Measurements from ENCODE around the gene SETX.

The SETX gene

DNA sequence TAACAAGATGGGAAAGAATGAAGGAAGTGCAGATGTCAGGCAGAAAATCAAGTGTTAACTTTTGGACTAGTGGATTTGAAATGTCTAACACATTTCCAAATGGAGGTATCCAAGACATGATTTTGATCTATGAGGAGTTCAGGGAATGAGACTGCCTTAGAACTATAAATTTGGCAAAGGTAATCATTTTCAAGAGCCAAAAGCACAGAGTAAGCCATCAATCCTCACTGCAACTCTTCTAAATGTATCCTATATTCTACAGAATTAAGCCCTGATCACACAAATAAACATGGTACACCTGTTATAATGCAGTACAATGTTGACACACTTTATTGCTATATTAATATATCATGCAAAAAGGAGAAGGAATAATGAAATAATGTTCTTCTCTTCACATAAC is 55.6 kb downstream of the SETX start:
- Histone ChIP-seq H3K9me3 (ENCODE audit: control insufficient read depth, insufficient read depth, low read depth, low read length) (no peaks in the 10 kb centered on the region), H3K4me3 (ENCODE audit: low read depth, low read length) (no peak overlapping the region), H3K36me3 (ENCODE audit: control insufficient read depth in 2 of 2, insufficient read depth in 1 of 2, low read length in 2 of 2) (peaks cover 52 to 85% of the 10 kb centered on the region in 2 experiments), H3K27ac (ENCODE audit: extremely low read depth, low read depth, low read length) (no peak overlapping the region), H3K4me1 (ENCODE audit: control insufficient read depth, insufficient read depth, low read length) (no peaks in the 10 kb centered on the region)
- TF ChIP-seq, protein P1, sequence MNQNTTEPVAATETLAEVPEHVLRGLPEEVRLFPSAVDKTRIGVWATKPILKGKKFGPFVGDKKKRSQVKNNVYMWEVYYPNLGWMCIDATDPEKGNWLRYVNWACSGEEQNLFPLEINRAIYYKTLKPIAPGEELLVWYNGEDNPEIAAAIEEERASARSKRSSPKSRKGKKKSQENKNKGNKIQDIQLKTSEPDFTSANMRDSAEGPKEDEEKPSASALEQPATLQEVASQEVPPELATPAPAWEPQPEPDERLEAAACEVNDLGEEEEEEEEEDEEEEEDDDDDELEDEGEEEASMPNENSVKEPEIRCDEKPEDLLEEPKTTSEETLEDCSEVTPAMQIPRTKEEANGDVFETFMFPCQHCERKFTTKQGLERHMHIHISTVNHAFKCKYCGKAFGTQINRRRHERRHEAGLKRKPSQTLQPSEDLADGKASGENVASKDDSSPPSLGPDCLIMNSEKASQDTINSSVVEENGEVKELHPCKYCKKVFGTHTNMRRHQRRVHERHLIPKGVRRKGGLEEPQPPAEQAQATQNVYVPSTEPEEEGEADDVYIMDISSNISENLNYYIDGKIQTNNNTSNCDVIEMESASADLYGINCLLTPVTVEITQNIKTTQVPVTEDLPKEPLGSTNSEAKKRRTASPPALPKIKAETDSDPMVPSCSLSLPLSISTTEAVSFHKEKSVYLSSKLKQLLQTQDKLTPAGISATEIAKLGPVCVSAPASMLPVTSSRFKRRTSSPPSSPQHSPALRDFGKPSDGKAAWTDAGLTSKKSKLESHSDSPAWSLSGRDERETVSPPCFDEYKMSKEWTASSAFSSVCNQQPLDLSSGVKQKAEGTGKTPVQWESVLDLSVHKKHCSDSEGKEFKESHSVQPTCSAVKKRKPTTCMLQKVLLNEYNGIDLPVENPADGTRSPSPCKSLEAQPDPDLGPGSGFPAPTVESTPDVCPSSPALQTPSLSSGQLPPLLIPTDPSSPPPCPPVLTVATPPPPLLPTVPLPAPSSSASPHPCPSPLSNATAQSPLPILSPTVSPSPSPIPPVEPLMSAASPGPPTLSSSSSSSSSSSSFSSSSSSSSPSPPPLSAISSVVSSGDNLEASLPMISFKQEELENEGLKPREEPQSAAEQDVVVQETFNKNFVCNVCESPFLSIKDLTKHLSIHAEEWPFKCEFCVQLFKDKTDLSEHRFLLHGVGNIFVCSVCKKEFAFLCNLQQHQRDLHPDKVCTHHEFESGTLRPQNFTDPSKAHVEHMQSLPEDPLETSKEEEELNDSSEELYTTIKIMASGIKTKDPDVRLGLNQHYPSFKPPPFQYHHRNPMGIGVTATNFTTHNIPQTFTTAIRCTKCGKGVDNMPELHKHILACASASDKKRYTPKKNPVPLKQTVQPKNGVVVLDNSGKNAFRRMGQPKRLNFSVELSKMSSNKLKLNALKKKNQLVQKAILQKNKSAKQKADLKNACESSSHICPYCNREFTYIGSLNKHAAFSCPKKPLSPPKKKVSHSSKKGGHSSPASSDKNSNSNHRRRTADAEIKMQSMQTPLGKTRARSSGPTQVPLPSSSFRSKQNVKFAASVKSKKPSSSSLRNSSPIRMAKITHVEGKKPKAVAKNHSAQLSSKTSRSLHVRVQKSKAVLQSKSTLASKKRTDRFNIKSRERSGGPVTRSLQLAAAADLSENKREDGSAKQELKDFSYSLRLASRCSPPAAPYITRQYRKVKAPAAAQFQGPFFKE (tag by site-specific recombination; IDR thresholded peaks at IDR 0.05; ENCODE audit: borderline replicate concordance): no peak
- TF ChIP-seq ZNF777 (tag by site-specific recombination; IDR thresholded peaks at IDR 0.05; ENCODE audit: borderline replicate concordance): no peak
- TF ChIP-seq, protein P2, sequence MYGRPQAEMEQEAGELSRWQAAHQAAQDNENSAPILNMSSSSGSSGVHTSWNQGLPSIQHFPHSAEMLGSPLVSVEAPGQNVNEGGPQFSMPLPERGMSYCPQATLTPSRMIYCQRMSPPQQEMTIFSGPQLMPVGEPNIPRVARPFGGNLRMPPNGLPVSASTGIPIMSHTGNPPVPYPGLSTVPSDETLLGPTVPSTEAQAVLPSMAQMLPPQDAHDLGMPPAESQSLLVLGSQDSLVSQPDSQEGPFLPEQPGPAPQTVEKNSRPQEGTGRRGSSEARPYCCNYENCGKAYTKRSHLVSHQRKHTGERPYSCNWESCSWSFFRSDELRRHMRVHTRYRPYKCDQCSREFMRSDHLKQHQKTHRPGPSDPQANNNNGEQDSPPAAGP (tag by site-specific recombination; IDR thresholded peaks at IDR 0.05): no peak
- TF ChIP-seq, protein P3, sequence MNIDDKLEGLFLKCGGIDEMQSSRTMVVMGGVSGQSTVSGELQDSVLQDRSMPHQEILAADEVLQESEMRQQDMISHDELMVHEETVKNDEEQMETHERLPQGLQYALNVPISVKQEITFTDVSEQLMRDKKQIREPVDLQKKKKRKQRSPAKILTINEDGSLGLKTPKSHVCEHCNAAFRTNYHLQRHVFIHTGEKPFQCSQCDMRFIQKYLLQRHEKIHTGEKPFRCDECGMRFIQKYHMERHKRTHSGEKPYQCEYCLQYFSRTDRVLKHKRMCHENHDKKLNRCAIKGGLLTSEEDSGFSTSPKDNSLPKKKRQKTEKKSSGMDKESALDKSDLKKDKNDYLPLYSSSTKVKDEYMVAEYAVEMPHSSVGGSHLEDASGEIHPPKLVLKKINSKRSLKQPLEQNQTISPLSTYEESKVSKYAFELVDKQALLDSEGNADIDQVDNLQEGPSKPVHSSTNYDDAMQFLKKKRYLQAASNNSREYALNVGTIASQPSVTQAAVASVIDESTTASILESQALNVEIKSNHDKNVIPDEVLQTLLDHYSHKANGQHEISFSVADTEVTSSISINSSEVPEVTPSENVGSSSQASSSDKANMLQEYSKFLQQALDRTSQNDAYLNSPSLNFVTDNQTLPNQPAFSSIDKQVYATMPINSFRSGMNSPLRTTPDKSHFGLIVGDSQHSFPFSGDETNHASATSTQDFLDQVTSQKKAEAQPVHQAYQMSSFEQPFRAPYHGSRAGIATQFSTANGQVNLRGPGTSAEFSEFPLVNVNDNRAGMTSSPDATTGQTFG (tag by site-specific recombination; IDR thresholded peaks at IDR 0.05; ENCODE audit: borderline replicate concordance): no peak
- POLR2A ChIA-PET: no interaction called here
- CTCF ChIA-PET: no interaction called here

DNA sequence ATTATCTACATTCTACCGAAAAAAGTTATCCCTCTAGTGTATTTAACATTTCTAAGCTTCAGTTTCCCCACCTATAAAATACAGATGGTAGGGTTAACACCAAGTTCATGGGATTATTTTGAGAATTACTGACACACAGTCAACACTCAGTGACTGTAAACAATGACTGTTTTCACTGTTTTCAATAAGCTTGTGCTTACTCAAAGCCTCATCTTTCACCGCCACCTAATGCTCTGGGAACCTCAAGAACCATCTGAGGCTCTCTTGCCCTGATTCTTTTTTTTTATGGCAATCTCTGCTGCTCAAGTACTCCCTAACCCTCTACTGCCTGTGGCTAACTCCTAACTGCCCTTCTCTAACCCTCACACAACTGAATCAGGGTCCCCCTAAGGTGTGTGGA is 59.6 kb downstream of the SETX start:
- POLR2A ChIA-PET: interaction anchor here (1.4 kb wide), 1 partner anchor 9 kb away, joined by 4 read pairs; no protein-coding TSS in a partner anchor
- no peaks in the 10 kb centered on the region for H3K9me3 ChIP-seq (ENCODE audit: control insufficient read depth, insufficient read depth, low read depth, low read length)
- H3K27ac ChIP-seq (ENCODE audit: extremely low read depth, low read depth, low read length): no peak overlapping the region
- TF ChIP-seq PRDM1 (tag by site-specific recombination; IDR thresholded peaks at IDR 0.05): no peak
- TF ChIP-seq ZNF555 (tag by site-specific recombination; conservative IDR thresholded peaks at IDR 0.05): no peak
- peaks cover 53 to 72% of the 10 kb centered on the region in 2 experiments for H3K36me3 ChIP-seq (ENCODE audit: control insufficient read depth in 2 of 2, insufficient read depth in 1 of 2, low read length in 2 of 2)
- H3K4me1 ChIP-seq (ENCODE audit: control insufficient read depth, insufficient read depth, low read length): no peaks in the 10 kb centered on the region
- H3K4me3 ChIP-seq (ENCODE audit: low read depth, low read length): no peak overlapping the region
- CTCF ChIA-PET: interaction anchor here (1.1 to 2.4 kb wide), 4 partner anchors 9 to 26 kb away, joined by 3 to 11 read pairs (median 7); no protein-coding TSS in a partner anchor

DNA sequence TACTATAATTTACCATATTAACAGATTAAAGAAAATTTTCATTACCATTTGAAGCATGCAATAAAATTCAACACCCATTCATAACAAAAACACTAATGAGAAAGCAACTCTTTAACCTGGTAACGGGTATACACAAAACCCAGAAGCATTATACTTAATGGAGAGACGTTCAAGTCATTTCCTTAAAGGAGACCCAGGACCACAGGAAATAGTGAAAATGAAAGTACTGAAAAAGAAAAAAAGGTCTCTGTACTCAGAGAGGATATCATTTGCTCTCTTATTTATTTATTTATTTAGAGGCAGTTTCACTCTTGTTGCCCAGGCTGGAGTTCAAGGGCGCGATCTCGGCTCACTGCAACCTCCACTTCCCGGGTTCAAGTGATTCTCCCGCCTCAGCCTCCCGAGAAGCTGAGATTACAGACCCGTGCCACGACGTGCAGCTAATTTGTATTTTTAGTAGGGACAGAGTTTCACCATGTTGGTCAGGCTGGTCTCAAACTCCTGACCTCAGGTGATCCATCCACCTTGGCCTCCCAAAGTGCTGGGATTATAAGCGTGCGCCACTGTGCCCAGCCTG is 61.6 kb downstream of the SETX start:
- ChIA-PET CTCF (interaction anchor here (0.7 kb wide), 1 partner anchor 120 kb away, joined by 3 read pairs; no protein-coding TSS in a partner anchor), POLR2A (interaction anchor here (0.6 kb wide), 1 partner anchor 763 kb away, joined by 3 read pairs; no protein-coding TSS in a partner anchor)
- H3K9me3 ChIP-seq (ENCODE audit: control insufficient read depth, insufficient read depth, low read depth, low read length): no peaks in the 10 kb centered on the region
- peaks cover 38 to 59% of the 10 kb centered on the region in 2 experiments for H3K36me3 ChIP-seq (ENCODE audit: control insufficient read depth in 2 of 2, insufficient read depth in 1 of 2, low read length in 2 of 2)
- TF ChIP-seq ZNF37A (tag by site-specific recombination; IDR thresholded peaks at IDR 0.05): no peak
- no peak for TF ChIP-seq ZNF791 (tag by site-specific recombination; IDR thresholded peaks at IDR 0.05)
- no peak for TF ChIP-seq ZNF433 (tag by site-specific recombination; IDR thresholded peaks at IDR 0.05; ENCODE audit: low read depth)
- TF ChIP-seq, protein P4, sequence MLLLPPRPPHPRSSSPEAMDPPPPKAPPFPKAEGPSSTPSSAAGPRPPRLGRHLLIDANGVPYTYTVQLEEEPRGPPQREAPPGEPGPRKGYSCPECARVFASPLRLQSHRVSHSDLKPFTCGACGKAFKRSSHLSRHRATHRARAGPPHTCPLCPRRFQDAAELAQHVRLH (tag by site-specific recombination; IDR thresholded peaks at IDR 0.05): no peak
- TF ChIP-seq ZNF530 (tag by site-specific recombination; IDR thresholded peaks at IDR 0.05; ENCODE audit: low read depth): no peak
- no peak overlapping the region for H3K4me3 ChIP-seq (ENCODE audit: low read depth, low read length)
- H3K27ac ChIP-seq (ENCODE audit: extremely low read depth, low read depth, low read length): no peak overlapping the region
- peaks cover 4% of the 10 kb centered on the region; the same call in 1 of the 2 replicates for H3K4me1 ChIP-seq (ENCODE audit: control insufficient read depth, insufficient read depth, low read length)

All from HEK293 (cell line).